Neural progenitor cell (in vitro differentiated cells): ENCODE data around the gene ANKHD1. TPM values are rescaled to one million over a fixed set of nuclear protein-coding genes. Genes with fewer than 3 reads are reported as not detected.

Experiments used
- DNase-seq: peaks from one replicate; pipeline ENCODE4 v3.0.0-alpha.2; 2016; ENCODE audit warnings: low spot score
- H2AFZ ChIP-seq: fragments of 200-600 bp; sonication (generic); replicated peaks from 2 replicates; pipeline ENCODE4 v1.6.1; 2016; ENCODE audit warnings: antibody characterized with exemption
- H3F3A ChIP-seq: fragments of 200-600 bp; sonication (generic); 2 replicates; pipeline ENCODE4 v1.6.1; 2016; ENCODE audit warnings: antibody characterized with exemption, low read depth
- H3K27ac ChIP-seq: fragments of 200-600 bp; sonication (generic); 2 replicates; pipeline ENCODE4 v1.5.1; 2016; ENCODE audit warnings: mild to moderate bottlenecking
- H3K27me3 ChIP-seq: fragments of 200-600 bp; sonication (generic); 2 replicates; pipeline ENCODE4 v1.6.1; 2016; ENCODE audit warnings: mild to moderate bottlenecking, moderate library complexity
- H3K36me3 ChIP-seq: fragments of 200-600 bp; sonication (generic); 2 replicates; pipeline ENCODE4 v1.5.1; 2016
- H3K4me1 ChIP-seq: fragments of 200-600 bp; sonication (generic); 2 replicates; pipeline ENCODE4 v1.6.1; 2016; ENCODE audit warnings: mixed run types
- H3K4me2 ChIP-seq: fragments of 200-600 bp; sonication (generic); 2 replicates; pipeline ENCODE4 v1.6.1; 2016
- H3K4me3 ChIP-seq: fragments of 200-600 bp; sonication (generic); 2 replicates; pipeline ENCODE4 v1.5.1; 2016
- H3K79me2 ChIP-seq: fragments of 200-600 bp; sonication (generic); 2 replicates; pipeline ENCODE4 v1.6.1; 2016; ENCODE audit warnings: low read depth
- H3K9ac ChIP-seq: fragments of 200-600 bp; sonication (generic); 2 replicates; pipeline ENCODE4 v1.6.1; 2016
- H3K9me3 ChIP-seq: fragments of 200-600 bp; sonication (generic); 2 replicates; pipeline ENCODE4 v1.5.1; 2016; ENCODE audit warnings: low read depth
- H4K20me1 ChIP-seq: fragments of 200-600 bp; sonication (generic); 2 replicates; pipeline ENCODE4 v1.6.1; 2016; ENCODE audit warnings: low read depth
- H3K27ac Mint-ChIP-seq: 3 replicates; pipeline ENCODE4 v1.8.0; 2021; ENCODE audit warnings: mixed read lengths
- H3K27me3 Mint-ChIP-seq: 2 replicates; pipeline ENCODE4 v1.8.0; 2022; ENCODE audit warnings: low read depth, mild to moderate bottlenecking, inconsistent platforms, moderate library complexity, mixed read lengths; ENCODE audit not compliant: insufficient read depth
- H3K36me3 Mint-ChIP-seq: 3 replicates; pipeline ENCODE4 v1.8.0; 2021; ENCODE audit warnings: mixed read lengths
- H3K4me1 Mint-ChIP-seq: 3 replicates; pipeline ENCODE4 v1.8.0; 2021; ENCODE audit warnings: mixed read lengths
- H3K4me3 Mint-ChIP-seq: 3 replicates; pipeline ENCODE4 v1.8.0; 2021; ENCODE audit warnings: mild to moderate bottlenecking, moderate library complexity, mixed read lengths
- H3K9me3 Mint-ChIP-seq: 3 replicates; pipeline ENCODE4 v1.8.0; 2020; ENCODE audit warnings: mixed read lengths
- EZH2 ChIP-seq: fragments of 200-600 bp; sonication (generic); IDR thresholded peaks from 2 replicates; pipeline ENCODE4 v1.6.1; 2017; ENCODE audit warnings: antibody characterized with exemption, mild to moderate bottlenecking, moderate library complexity
- EZH2phosphoT487 ChIP-seq: fragments of 200-600 bp; sonication (generic); IDR thresholded peaks from 2 replicates; pipeline ENCODE4 v1.6.1; 2017; ENCODE audit warnings: antibody characterized with exemption
- total RNA-seq: library from RNA; depleted of rRNA; stranded (reverse); fragments of >200 nt; gene quantifications from 2 replicates; pipeline ENCODE4 v1.2.3, GENCODE V29; 2015; ENCODE audit warnings: low replicate concordance
- TF ChIP-seq, protein P1 (sequence below): fragments of 200-600 bp; sonication (generic); IDR thresholded peaks from 2 replicates; pipeline ENCODE4 v1.5.1; 2017; ENCODE audit warnings: antibody characterized with exemption, mild to moderate bottlenecking

The ANKHD1 gene
- total RNA-seq, 1 donor from 2014 or later, result 110 TPM

DNA sequence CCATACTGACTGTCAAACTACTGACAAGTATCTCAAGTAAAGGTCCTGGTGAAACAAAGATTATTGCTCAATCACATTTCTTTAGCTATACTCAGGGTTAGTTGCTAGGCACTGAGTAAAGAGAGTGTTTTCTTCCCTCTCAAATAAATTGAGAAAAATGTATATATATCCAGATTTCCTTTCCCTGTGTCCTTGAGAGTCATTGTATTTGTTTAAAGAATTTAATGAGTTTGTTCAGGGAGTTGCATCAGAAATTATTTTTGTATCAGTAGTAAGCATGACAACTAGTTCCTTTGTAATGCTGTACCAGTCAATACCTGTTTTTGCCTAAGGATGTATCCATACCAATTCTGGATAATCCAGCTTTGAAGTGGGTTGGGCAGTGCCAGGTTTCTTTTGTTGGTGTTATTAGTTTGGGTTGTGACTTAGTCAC, 3.2 kb upstream of the ANKHD1 start:
- H3K4me1 ChIP-seq, result peaks cover 9% of the 10 kb centered on the region
- no peak for DNase-seq
- H4K20me1 ChIP-seq, result peaks cover 26% of the 10 kb centered on the region
- H3K27ac ChIP-seq, result no peak overlapping the region
- no peak overlapping the region for H3K27ac Mint-ChIP-seq
- peaks cover 27% of the 10 kb centered on the region for H3F3A ChIP-seq
- H3K9me3 Mint-ChIP-seq, result no peaks in the 10 kb centered on the region
- H3K4me1 Mint-ChIP-seq, result peaks cover 15% of the 10 kb centered on the region
- H2AFZ ChIP-seq, result no peak overlapping the region
- H3K79me2 ChIP-seq, result peaks cover 38% of the 10 kb centered on the region
- peaks cover 2% of the 10 kb centered on the region for H3K27me3 Mint-ChIP-seq
- no peak overlapping the region for H3K4me2 ChIP-seq
- no peaks in the 10 kb centered on the region for H3K36me3 Mint-ChIP-seq
- no peak overlapping the region for H3K4me3 ChIP-seq
- H3K4me3 Mint-ChIP-seq, result no peak overlapping the region
- no peaks in the 10 kb centered on the region for H3K27me3 ChIP-seq
- TF ChIP-seq, protein P1, sequence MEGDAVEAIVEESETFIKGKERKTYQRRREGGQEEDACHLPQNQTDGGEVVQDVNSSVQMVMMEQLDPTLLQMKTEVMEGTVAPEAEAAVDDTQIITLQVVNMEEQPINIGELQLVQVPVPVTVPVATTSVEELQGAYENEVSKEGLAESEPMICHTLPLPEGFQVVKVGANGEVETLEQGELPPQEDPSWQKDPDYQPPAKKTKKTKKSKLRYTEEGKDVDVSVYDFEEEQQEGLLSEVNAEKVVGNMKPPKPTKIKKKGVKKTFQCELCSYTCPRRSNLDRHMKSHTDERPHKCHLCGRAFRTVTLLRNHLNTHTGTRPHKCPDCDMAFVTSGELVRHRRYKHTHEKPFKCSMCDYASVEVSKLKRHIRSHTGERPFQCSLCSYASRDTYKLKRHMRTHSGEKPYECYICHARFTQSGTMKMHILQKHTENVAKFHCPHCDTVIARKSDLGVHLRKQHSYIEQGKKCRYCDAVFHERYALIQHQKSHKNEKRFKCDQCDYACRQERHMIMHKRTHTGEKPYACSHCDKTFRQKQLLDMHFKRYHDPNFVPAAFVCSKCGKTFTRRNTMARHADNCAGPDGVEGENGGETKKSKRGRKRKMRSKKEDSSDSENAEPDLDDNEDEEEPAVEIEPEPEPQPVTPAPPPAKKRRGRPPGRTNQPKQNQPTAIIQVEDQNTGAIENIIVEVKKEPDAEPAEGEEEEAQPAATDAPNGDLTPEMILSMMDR, result no peak
- no peak for TF ChIP-seq EZH2
- TF ChIP-seq EZH2phosphoT487, result no peak
- H3K9me3 ChIP-seq, result no peaks in the 10 kb centered on the region
- H3K36me3 ChIP-seq, result no peaks in the 10 kb centered on the region
- no peak overlapping the region for H3K9ac ChIP-seq

DNA sequence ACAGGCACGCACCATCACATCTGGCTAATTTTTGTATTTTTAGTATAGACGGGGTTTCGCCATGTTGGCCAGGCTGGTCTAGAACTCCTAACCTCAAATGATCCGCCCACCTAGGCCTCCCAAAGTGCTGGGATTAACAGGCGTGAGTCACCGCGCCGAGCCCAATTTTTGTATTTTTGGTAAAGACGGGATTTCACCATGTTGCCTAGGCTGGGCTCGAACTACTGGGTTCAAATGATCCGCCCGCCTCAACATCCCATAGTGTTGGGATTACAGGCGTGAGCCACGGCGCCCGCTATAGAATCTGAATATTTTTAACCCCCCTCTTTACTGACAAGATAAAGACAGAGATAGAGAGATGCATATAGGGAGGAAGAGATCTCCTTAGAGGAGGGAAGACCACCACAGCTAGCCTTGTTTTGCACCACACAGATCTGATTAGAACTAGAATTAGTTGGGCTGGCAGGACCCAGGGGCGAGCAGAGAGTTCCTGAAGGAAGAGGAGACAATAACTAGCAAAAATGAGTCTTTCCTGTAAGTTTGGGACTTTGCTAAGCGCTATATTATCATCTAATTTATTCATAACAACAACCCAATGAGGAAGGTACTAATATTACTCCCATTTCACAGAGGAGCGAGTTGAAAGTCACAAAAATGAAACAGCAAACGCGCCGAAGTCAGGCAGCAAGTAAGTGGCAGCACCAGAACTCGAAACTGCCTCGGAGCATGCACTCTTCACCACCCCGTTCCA, 1.5 kb upstream of the ANKHD1 start:
- H3K79me2 ChIP-seq, result peaks cover 56% of the 10 kb centered on the region
- peaks cover 2% of the 10 kb centered on the region for H3K27me3 Mint-ChIP-seq
- peaks cover 27% of the 10 kb centered on the region for H3F3A ChIP-seq
- H3K4me1 Mint-ChIP-seq, result peaks cover 26% of the 10 kb centered on the region
- no peaks in the 10 kb centered on the region for H3K9me3 Mint-ChIP-seq
- H3K27ac Mint-ChIP-seq, result peak overlapping the region; percentile 76
- TF ChIP-seq EZH2, result no peak
- TF ChIP-seq, protein P1, result no peak
- TF ChIP-seq EZH2phosphoT487, result no peak
- peaks cover 16% of the 10 kb centered on the region for H3K4me1 ChIP-seq
- peaks cover 9% of the 10 kb centered on the region for H3K36me3 Mint-ChIP-seq
- no peak for DNase-seq
- H4K20me1 ChIP-seq, result peaks cover 44% of the 10 kb centered on the region
- H3K27ac ChIP-seq, result peak overlapping the region; percentile 65
- peak overlapping the region; percentile 83 for H3K4me2 ChIP-seq
- peak overlapping the region; percentile 92 for H2AFZ ChIP-seq
- H3K4me3 Mint-ChIP-seq, result no peak overlapping the region
- H3K36me3 ChIP-seq, result no peaks in the 10 kb centered on the region
- no peaks in the 10 kb centered on the region for H3K9me3 ChIP-seq
- H3K27me3 ChIP-seq, result no peaks in the 10 kb centered on the region
- no peak overlapping the region for H3K9ac ChIP-seq
- H3K4me3 ChIP-seq, result peak overlapping the region; percentile 71

DNA sequence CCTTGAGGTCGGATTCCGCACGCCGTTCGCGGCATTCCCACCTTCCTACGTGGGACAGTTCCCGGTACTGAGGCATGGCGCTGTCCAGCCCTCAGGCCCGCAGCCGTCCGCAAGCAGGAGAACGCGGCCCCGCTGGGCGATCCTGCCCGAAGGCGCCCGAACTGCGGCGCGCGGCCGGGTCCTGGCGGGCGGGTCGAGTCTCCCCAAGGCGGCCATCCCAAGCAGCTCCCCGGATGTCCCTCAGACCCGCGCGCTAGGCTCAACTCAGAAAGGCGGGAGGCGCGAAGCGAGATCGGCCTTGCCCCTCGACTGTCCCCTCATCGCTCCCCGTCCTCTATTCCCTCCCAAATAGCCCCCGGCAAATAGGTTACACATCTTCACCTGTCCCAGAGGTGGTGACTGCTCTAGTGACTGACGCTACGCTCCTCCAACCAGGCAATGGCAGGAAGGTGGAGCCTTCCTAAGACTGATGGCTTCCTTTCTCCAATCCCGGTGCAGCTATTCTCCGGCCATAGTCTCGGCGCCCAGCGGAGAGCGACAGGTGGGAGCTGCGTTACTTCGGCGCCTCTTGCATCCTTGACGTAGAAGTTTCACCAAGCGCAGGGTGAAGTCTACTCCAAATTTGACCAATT, 787 bp upstream of the ANKHD1 start:
- Histone ChIP-seq H3F3A (peaks cover 27% of the 10 kb centered on the region), H3K4me1 (peaks cover 16% of the 10 kb centered on the region), H3K9me3 (no peaks in the 10 kb centered on the region), H3K27ac (peak overlapping the region; percentile 65), H3K27me3 (no peaks in the 10 kb centered on the region), H3K79me2 (peaks cover 63% of the 10 kb centered on the region), H4K20me1 (peaks cover 49% of the 10 kb centered on the region), H3K4me2 (peak overlapping the region; percentile 83), H3K9ac (peak overlapping the region; percentile 30), H3K4me3 (peak overlapping the region; percentile 71), H3K36me3 (no peaks in the 10 kb centered on the region), H2AFZ (peak overlapping the region; percentile 92)
- H3K27me3 Mint-ChIP-seq, result peaks cover 2% of the 10 kb centered on the region
- no peaks in the 10 kb centered on the region for H3K9me3 Mint-ChIP-seq
- peaks cover 28% of the 10 kb centered on the region for H3K4me1 Mint-ChIP-seq
- peak; percentile 97 for DNase-seq
- TF ChIP-seq EZH2, result no peak
- TF ChIP-seq EZH2phosphoT487, result no peak
- TF ChIP-seq, protein P1, result no peak
- peaks cover 11% of the 10 kb centered on the region for H3K36me3 Mint-ChIP-seq
- H3K4me3 Mint-ChIP-seq, result no peak overlapping the region
- no peak overlapping the region for H3K27ac Mint-ChIP-seq
